IgD-negative memory B cell (primary cell): ENCODE data around the gene ALKBH5. TPM values are rescaled to one million over a fixed set of nuclear protein-coding genes. Genes with fewer than 3 reads are reported as not detected.
A peak's percentile ranks its signal among the peaks of the same experiment; 100 is the strongest.

ENCODE experiments used
- H3K27ac Mint-ChIP-seq, 3 donors: one replicate each; pipeline ENCODE4 v1.8.0; 2020 to 2022; ENCODE audit warnings: mild to moderate bottlenecking in 3 of 3, mixed read lengths in 3 of 3, moderate library complexity in 1 of 3
- H3K27me3 Mint-ChIP-seq: one replicate; pipeline ENCODE4 v1.8.0; 2021; ENCODE audit warnings: mixed read lengths
- H3K36me3 Mint-ChIP-seq: one replicate; pipeline ENCODE4 v1.8.0; 2020; ENCODE audit warnings: mild to moderate bottlenecking, mixed read lengths
- H3K4me1 Mint-ChIP-seq, 3 donors: one replicate each; pipeline ENCODE4 v1.8.0; 2020 to 2022; ENCODE audit warnings: mixed read lengths in 3 of 3, mild to moderate bottlenecking in 1 of 3
- H3K4me3 Mint-ChIP-seq, 4 donors: one replicate each; pipeline ENCODE4 v1.8.0; 2020 to 2022; ENCODE audit warnings: mild to moderate bottlenecking in 4 of 4, mixed read lengths in 4 of 4, moderate library complexity in 3 of 4
- H3K9me3 Mint-ChIP-seq, 3 donors: one replicate each; pipeline ENCODE4 v1.8.0; 2020 to 2021; ENCODE audit warnings: mixed read lengths in 3 of 3, mild to moderate bottlenecking in 1 of 3
- polyA plus RNA-seq: library from polyadenylated mRNA; unstranded; fragments of 300-500 nt; fragmentation: Illumina TruSeq; gene quantifications from one replicate; pipeline ENCODE4 v1.2.3, GENCODE V29; 2021

Gene ALKBH5
- polyA plus RNA-seq, 1 donor from 2014 or later, result 144 TPM

GRCh38 chr17:18146980-18147379 is 36.6 kb upstream of the ALKBH5 start:
- Mint-ChIP-seq H3K9me3 (no peaks in the 10 kb centered on the region), H3K27ac (peak overlapping the region in 1 of 3 donors; percentile 71)

GRCh38 chr17:18148586-18148985 is 35.0 kb upstream of the ALKBH5 start:
- no peaks in the 10 kb centered on the region for H3K27me3 Mint-ChIP-seq
- no peaks in the 10 kb centered on the region for H3K9me3 Mint-ChIP-seq
- H3K4me3 Mint-ChIP-seq, result no peak overlapping the region
- H3K36me3 Mint-ChIP-seq, result peaks cover 2% of the 10 kb centered on the region
- H3K27ac Mint-ChIP-seq, result peak overlapping the region in 1 of 3 donors; percentile 50
- H3K4me1 Mint-ChIP-seq, result peaks cover 0 to 4% (median 3%) of the 10 kb centered on the region in 3 donors

More at GRCh38 chr17:18146980-18147379, 36.6 kb upstream of the ALKBH5 start:
- H3K36me3 Mint-ChIP-seq, result no peaks in the 10 kb centered on the region
- H3K27me3 Mint-ChIP-seq, result no peaks in the 10 kb centered on the region
- H3K4me1 Mint-ChIP-seq, result no peaks in the 10 kb centered on the region
- H3K4me3 Mint-ChIP-seq, result no peak overlapping the region

DNA sequence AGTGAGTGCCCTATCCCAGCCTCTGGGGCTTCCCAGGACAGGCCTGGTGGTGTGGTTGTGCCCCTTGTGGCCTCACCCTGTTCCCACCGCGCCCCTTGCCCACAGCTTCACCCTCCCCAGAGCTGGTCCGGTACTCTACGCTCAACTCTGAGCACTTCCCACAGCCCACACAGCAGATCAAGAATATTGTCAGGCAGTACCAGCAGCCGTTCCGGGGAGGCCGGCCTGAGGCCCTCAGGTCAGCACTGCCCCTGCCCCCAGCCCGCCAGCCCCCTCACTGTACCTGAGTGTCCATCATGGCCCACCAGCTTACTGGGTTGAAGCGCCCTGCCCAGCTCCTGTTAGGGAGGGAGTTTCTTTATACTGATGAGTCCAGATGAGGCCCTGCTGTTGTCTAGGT is 32.3 kb upstream of the ALKBH5 start:
- H3K4me1 Mint-ChIP-seq, result peaks cover 0 to 12% (median 9%) of the 10 kb centered on the region in 3 donors
- H3K36me3 Mint-ChIP-seq, result peaks cover 2% of the 10 kb centered on the region
- H3K9me3 Mint-ChIP-seq, result no peaks in the 10 kb centered on the region
- peak overlapping the region in 1 of 4 donors; percentile 74 for H3K4me3 Mint-ChIP-seq
- no peaks in the 10 kb centered on the region for H3K27me3 Mint-ChIP-seq
- no peak overlapping the region for H3K27ac Mint-ChIP-seq

- peak overlapping the region in 1 of 4 donors; percentile 74 for H3K4me3 Mint-ChIP-seq
- H3K9me3 Mint-ChIP-seq, result no peaks in the 10 kb centered on the region
- peaks cover 0 to 20% (median 18%) of the 10 kb centered on the region in 3 donors for H3K4me1 Mint-ChIP-seq
- H3K27ac Mint-ChIP-seq, result peak overlapping the region in 1 of 3 donors; percentile 39
- H3K27me3 Mint-ChIP-seq, result no peaks in the 10 kb centered on the region
- peaks cover 2% of the 10 kb centered on the region for H3K36me3 Mint-ChIP-seq
Observed at GRCh38 chr17:18155179-18155578, 28.4 kb upstream of the ALKBH5 start.

DNA sequence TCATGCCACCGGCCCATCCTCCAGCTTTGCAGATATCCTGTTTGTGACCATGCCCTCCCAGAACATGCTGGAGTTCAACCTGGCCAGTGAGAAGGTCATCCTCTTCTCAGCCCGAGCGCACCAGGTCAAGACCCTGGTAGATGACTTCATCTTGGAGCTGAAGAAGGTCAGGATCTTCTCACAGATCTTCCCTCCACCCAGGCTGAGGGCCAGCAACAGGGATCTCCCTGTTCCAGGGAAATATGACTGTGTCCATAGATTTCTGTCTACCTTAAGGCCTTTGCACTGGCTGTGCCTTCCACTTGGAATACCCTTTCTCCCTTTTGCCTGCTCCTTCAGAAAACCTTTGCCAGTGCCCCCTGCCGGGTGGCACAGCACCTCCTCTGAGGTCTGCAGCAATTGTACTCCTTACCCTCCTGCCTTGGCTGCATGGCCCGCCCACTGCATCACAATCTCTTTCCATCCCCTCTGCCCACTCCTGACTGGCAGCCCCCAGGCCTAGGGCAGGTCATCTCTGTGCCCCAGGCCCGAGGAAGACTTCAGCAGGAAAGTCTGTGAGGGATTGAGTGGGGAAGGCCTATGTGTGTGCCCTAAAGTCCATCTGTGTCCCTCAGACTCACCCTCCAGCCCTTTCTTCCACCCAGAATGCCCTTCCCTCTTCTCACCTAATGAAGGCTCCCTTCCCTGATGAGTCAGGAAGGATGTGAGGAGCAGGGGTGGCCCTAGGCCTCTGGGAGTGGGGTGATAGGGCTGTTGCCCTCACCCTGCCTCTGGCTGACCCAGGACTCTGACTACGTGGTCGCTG is 27.3 kb upstream of the ALKBH5 start:
- peak overlapping the region in 1 of 4 donors; percentile 27 for H3K4me3 Mint-ChIP-seq
- peaks cover 2% of the 10 kb centered on the region for H3K27me3 Mint-ChIP-seq
- H3K36me3 Mint-ChIP-seq, result peaks cover 2% of the 10 kb centered on the region
- H3K27ac Mint-ChIP-seq, result peak overlapping the region in 1 of 3 donors; percentile 45
- H3K4me1 Mint-ChIP-seq, result peaks cover 0 to 20% (median 18%) of the 10 kb centered on the region in 3 donors
- no peaks in the 10 kb centered on the region for H3K9me3 Mint-ChIP-seq

- Mint-ChIP-seq H3K27ac (peak overlapping the region in 1 of 3 donors; percentile 19), H3K4me1 (peaks cover 0 to 20% (median 18%) of the 10 kb centered on the region in 3 donors), H3K36me3 (peaks cover 2% of the 10 kb centered on the region), H3K9me3 (no peaks in the 10 kb centered on the region), H3K4me3 (peak overlapping the region in 2 of 4 donors; percentile 17 to 74), H3K27me3 (peaks cover 4% of the 10 kb centered on the region)
Observed at GRCh38 chr17:18156976-18157280, 26.7 kb upstream of the ALKBH5 start.

GRCh38 chr17:18157354-18157985 is 26.2 kb upstream of the ALKBH5 start:
- Mint-ChIP-seq H3K36me3 (peaks cover 2% of the 10 kb centered on the region), H3K9me3 (no peaks in the 10 kb centered on the region), H3K27ac (peak overlapping the region in 2 of 3 donors; percentile 19 to 54), H3K4me1 (peaks cover 0 to 19% (median 18%) of the 10 kb centered on the region in 3 donors), H3K4me3 (peak overlapping the region; percentile 54 to 93 (median 83)), H3K27me3 (peaks cover 4% of the 10 kb centered on the region)

- Mint-ChIP-seq H3K27ac (peak overlapping the region; percentile 19 to 68 (median 54)), H3K27me3 (peaks cover 4% of the 10 kb centered on the region), H3K9me3 (no peaks in the 10 kb centered on the region), H3K36me3 (no peaks in the 10 kb centered on the region), H3K4me3 (peak overlapping the region; percentile 74 to 93 (median 88)), H3K4me1 (peaks cover 0 to 16% (median 16%) of the 10 kb centered on the region in 3 donors)
Observed at GRCh38 chr17:18158022-18158600, 25.5 kb upstream of the ALKBH5 start.

DNA sequence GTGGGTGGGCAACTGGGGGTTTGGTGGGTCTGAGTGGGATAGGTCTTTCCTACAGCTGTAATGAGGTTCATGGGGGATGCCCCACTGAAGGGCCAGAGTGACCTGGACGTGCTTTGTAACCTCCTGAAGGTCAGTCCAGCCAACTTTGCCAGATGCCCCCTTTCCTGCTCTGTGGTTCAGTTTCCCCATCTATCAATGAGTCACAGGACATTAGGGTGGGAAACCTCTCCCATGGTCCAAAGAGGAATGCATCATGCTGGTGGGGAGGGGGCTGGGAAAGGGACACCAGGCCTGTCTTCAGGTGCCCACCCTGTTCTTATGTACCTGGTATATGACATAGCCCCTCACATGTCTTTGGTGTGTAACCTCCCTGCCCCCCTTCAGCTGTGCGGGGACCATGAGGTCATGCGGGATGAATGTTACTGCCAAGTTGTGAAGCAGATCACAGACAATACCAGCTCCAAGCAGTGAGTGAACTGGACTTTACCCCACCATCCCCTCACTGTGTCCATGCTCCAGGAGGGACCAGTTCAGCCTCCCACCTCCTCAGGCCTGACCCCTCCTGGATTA is 24.0 kb upstream of the ALKBH5 start:
- peaks cover 4% of the 10 kb centered on the region for H3K27me3 Mint-ChIP-seq
- peak overlapping the region; percentile 43 to 81 (median 50) for H3K4me3 Mint-ChIP-seq
- H3K36me3 Mint-ChIP-seq, result no peaks in the 10 kb centered on the region
- no peaks in the 10 kb centered on the region for H3K9me3 Mint-ChIP-seq
- H3K4me1 Mint-ChIP-seq, result peaks cover 0 to 11% (median 9%) of the 10 kb centered on the region in 3 donors
- H3K27ac Mint-ChIP-seq, result peak overlapping the region in 1 of 3 donors; percentile 93

DNA sequence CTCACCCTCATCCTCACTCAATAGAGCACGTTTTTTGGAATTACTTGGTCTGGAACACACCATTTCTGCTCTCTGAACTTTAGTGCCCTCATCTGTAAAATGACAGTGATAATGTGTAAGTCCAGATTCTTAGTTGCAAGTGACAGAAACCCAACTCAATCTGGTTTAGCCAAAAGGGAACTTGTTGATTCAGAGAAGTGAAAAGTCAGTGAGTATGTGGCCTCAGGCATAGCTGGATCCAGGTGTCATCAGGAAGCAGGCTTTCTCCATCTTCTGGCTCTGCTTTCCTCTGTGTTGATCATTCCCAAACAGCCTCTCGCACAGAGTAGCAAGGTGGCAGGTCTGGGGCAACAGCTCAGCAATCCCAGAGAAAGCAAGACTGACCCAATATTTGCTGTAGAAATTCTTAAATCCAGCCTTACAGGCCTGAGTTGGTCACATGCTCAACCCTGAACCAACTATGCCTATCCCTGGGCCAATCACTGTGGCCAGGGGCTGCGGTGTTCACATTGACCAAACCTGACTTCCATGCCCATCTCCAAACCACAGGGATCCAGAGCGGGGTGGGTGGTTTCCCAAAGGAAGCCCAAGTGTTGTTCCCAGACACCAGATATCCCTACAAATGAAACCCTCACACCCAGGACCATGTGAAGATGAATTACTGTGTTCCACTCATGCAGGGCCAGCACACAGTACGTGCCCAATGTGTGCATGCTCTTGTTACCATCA is 23.3 kb upstream of the ALKBH5 start:
- H3K27ac Mint-ChIP-seq, result peak overlapping the region in 1 of 3 donors; percentile 93
- peak overlapping the region; percentile 43 to 81 (median 50) for H3K4me3 Mint-ChIP-seq
- no peaks in the 10 kb centered on the region for H3K36me3 Mint-ChIP-seq
- H3K4me1 Mint-ChIP-seq, result peaks cover 0 to 9% (median 9%) of the 10 kb centered on the region in 3 donors
- peaks cover 4% of the 10 kb centered on the region for H3K27me3 Mint-ChIP-seq
- no peaks in the 10 kb centered on the region for H3K9me3 Mint-ChIP-seq

GRCh38 chr17:18161207-18162145 is 22.2 kb upstream of the ALKBH5 start:
- H3K27ac Mint-ChIP-seq, result no peak overlapping the region

DNA sequence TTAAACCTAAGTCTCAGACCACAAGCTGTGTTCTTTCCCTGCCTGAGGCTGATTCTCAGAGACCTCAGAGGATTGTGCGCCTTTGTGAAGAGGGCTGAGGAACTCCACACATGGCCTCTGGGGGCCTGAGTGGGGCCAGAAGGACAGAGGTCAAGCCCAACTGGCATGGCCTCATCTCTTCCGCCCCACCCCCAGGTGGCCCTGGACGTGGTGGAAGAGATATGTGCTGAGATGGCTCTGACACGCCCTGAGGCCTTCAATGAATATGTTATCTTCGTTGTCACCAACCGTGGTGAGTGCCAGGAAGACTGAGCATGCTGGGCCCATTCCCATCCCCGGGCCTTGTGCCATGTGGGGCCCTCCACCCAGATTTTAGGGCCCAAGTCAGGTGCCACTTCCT is 20.1 kb upstream of the ALKBH5 start:
- Mint-ChIP-seq H3K4me3 (no peak overlapping the region), H3K27ac (no peak overlapping the region), H3K27me3 (peaks cover 4% of the 10 kb centered on the region), H3K9me3 (no peaks in the 10 kb centered on the region), H3K36me3 (no peaks in the 10 kb centered on the region), H3K4me1 (peaks cover 0 to 2% (median 2%) of the 10 kb centered on the region in 3 donors)

More at GRCh38 chr17:18161207-18162145, 22.2 kb upstream of the ALKBH5 start:
- no peaks in the 10 kb centered on the region for H3K36me3 Mint-ChIP-seq
- no peak overlapping the region for H3K4me3 Mint-ChIP-seq
- H3K9me3 Mint-ChIP-seq, result no peaks in the 10 kb centered on the region
- H3K4me1 Mint-ChIP-seq, result peaks cover 0 to 9% (median 8%) of the 10 kb centered on the region in 3 donors
- H3K27me3 Mint-ChIP-seq, result peaks cover 4% of the 10 kb centered on the region

DNA sequence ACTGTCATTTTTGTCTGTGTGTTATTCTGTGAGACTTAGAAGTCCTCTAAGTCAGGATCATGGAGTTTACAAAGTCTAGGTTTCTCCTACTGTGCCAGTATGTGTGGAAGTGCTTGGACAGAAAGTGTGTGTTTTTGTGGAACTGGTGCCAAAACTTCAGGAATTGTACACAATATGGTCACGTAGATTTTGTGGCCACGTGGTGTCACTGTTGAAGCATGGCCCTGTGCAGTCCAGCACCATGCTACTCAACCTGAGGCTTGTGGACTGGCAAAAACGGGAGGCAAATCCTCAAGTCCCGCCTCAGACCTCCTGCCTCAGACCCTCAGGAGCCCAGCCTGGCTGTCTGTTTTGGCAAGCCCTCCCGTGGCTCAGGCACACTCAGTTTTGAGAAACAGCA is 16.7 kb upstream of the ALKBH5 start:
- Mint-ChIP-seq H3K27me3 (no peaks in the 10 kb centered on the region), H3K9me3 (no peaks in the 10 kb centered on the region), H3K4me1 (peaks cover 0 to 2% (median 0%) of the 10 kb centered on the region in 3 donors), H3K4me3 (no peak overlapping the region), H3K36me3 (no peaks in the 10 kb centered on the region), H3K27ac (peak overlapping the region in 1 of 3 donors; percentile 7)
